Kidney tubule cell (primary cell): Measurements from ENCODE around the gene BRICD5.
"Not testable (repeated sequence)": the region's sequence is repeated elsewhere in the genome, so short reads cannot be mapped to it uniquely, and the experiment has no call there.

Experiments used
- DNase-seq: peaks from one replicate; pipeline ENCODE4 v3.0.0-alpha.2; 2018; ENCODE audit warnings: low spot score

The BRICD5 gene

GRCh38 chr16:2223221-2223941 is 12.7 kb upstream of the BRICD5 start, which contains the start of gene E4F1:
Gene E4F1 (plus strand): TSS chr16:2223591. CDS start chr16:2223614, 23 bp downstream.
- peak; percentile 100 for DNase-seq

GRCh38 chr16:2216330-2216729 is 5.7 kb upstream of the BRICD5 start:
- no peak for DNase-seq

- DNase-seq, result no peak
Observed at GRCh38 chr16:2214719-2214968, 4.0 kb upstream of the BRICD5 start, which contains the start of gene PGP. Gene PGP (minus strand): TSS chr16:2214840. CDS start chr16:2214777, 63 bp downstream.

GRCh38 chr16:2213817-2214718 is 3.4 kb upstream of the BRICD5 start:
- peak; percentile 38 for DNase-seq

GRCh38 chr16:2212362-2213324 is 2.0 kb upstream of the BRICD5 start:
- peak; percentile 85 for DNase-seq

- no peak for DNase-seq
Observed at GRCh38 chr16:2211923-2212347, 1.3 kb upstream of the BRICD5 start.

- no peak for DNase-seq
Observed at GRCh38 chr16:2210009-2210332, 692 bp downstream of the BRICD5 start.

- DNase-seq, result no peak
Observed at GRCh38 chr16:2209258-2210008, 1.2 kb downstream of the BRICD5 start.

- no peak for DNase-seq
Observed at GRCh38 chr16:2208772-2209171, 1.9 kb downstream of the BRICD5 start.

- no peak for DNase-seq
Observed at GRCh38 chr16:2208308-2208707, 2.4 kb downstream of the BRICD5 start.

- no peak for DNase-seq
Observed at GRCh38 chr16:2207872-2208271, 2.8 kb downstream of the BRICD5 start.

GRCh38 chr16:2206780-2207433 is 3.8 kb downstream of the BRICD5 start:
- DNase-seq, result no peak

- DNase-seq, result no peak
Observed at GRCh38 chr16:2206420-2206779, 4.3 kb downstream of the BRICD5 start.

- DNase-seq, result no peak
Observed at GRCh38 chr16:2205967-2206313, 4.7 kb downstream of the BRICD5 start.

GRCh38 chr16:2205104-2205966 is 5.3 kb downstream of the BRICD5 start, which contains the start of gene MLST8:
Gene MLST8 (plus strand): TSS chr16:2205454. CDS start chr16:2206086, 632 bp downstream.
- peak; percentile 86 for DNase-seq

GRCh38 chr16:2204416-2205103 is 6.1 kb downstream of the BRICD5 start:
- no peak for DNase-seq

GRCh38 chr16:2203119-2203688 is 7.5 kb downstream of the BRICD5 start:
- DNase-seq, result not testable (repeated sequence)

- DNase-seq, result no peak
Observed at GRCh38 chr16:2200313-2200712, 10.3 kb downstream of the BRICD5 start.

GRCh38 chr16:2199621-2200139 is 11.0 kb downstream of the BRICD5 start:
- no peak for DNase-seq
